ENCODE measurements around the gene WNK2.
"Not testable (repeated sequence)": the region's sequence is repeated elsewhere in the genome, so short reads cannot be mapped to it uniquely, and the experiment has no call there.

Gene WNK2

DNA sequence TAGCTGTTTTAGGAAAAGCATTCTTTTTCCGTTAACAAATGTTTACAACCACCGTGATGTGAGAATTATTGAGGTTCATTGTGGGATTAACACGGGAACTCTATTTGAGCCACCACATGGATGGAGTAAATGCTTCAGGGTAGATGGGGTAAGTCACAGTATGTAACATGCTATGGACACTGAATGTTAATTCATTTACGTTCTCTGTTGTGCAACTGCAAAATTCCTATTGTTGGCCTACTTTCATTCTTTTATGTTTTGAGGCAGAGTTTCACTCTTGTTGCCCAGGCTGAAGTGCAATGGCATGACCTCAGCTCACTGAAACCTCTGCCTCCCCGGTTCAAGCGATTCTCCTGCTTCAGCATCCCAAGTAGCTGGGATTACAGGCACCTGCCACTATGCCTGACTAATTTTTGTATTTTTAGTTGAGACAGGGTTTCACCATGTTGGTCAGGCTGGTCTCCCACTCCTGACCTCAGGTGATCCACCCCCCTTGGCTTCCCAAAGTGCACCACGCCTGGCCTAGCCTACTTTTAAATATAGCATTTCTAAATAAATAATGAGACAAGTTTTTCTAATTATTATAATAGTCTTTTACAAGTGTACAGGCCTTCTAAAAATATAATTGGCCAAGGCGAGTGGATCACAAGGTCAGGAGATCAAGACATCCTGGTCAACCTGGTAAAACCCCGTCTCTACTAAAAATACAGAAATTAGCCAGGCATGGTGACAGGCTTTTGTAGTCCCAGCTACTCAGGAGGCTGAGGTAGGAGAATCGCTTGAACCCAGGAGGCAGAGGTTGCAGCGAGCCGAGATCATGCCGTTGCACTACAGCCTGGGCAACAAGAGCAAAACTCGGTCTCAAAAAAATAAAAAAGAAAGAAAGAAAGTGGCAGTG is 169.7 kb downstream of the WNK2 start:
- not testable (repeated sequence) for DNase-seq

DNA sequence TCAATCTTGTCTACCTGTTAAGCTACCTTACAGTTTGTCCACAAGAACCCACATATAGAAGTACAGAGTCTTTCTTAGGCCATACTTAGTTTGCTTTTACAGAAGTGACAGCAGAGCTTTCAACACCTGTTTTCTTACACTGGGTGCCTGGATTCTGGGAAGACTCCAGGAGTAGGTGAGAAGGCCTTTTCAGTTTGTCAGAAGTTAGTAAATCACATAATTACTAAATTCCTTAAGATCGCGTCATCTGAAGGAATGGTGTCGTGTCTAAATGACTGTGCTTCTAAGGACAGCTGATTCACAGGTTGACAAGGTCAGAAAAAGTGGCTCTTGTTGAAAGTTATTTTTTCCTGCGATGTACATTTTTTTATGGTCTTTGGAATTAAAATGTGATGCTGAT is 170.5 kb downstream of the WNK2 start:
- no peak for DNase-seq

DNA sequence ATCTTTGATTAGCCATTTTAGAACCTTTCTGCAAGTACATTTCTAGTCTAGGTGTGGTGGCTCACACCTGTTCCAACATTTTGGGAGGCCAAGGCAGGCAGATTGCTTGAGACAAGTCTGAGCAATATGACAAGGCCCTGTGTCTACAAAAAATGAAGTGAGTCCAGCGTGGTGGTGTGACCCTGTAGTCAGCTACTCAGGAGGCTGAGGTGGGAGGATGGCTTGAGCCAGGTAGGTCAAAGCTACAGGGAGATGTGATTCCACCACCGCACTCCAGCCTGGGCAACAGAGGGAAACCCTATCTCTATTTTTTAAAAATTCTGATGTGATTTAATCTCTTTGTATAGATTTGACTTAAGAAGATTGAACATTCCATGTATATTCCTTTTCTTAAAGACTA is 171.9 kb downstream of the WNK2 start:
- no peak for DNase-seq

DNA sequence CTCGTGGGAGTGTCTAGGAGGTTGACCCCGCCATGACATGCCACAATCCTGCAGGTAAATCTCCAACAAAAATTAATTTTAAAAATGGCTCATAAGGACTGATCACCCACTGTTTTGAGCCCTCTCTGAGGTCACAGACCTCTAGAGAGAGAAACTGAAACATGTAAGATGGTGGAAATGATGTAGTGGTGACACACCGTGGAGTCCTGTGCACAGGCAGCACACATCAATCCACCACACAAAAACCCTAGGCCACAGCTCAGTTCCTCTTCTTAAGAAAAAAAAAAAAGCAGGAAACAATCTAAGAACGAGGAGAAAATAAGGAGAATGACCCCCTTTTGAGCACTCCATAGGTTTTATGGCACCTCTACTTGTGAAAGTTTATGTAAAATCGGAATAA is 173.7 kb downstream of the WNK2 start:
- DNase-seq = peak; percentile 51

DNA sequence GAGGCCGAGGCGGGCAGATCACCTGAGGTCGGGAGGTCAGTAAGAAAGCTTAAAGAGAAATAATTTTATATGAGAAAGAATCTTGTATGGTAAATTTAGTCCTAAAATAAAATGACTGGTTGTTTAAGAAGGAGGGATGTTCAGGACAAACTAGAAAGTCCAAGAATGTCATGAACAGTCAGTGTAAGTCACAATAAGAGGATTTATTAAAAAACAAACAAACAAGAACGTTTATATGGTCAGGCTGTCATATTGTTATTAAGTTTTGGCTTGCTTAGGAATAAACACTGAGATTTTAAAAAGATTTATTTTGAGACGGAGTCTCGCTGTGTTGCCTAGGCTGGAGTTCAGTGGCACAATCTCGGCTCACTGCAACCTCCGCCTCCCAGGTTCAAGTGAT is 176.0 kb downstream of the WNK2 start:
- DNase-seq = not testable (repeated sequence)

DNA sequence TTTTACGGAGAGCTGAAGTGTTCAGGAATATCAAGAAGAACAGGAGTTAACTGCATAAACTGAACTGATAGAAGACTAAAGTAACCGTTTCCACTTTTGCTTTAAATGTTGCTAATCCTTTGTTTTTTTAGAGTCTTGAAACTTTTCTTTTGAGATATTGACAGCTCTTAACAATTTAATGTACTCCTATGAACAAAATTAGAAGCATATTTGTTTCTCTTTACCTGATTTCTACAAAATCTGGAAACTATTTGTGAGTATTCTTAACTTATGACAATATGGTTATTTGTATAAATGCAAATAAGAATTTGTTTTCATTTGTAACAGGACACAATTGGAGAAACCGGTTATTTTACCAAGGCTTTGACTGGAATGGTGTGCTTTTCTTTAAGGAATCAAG is 178.1 kb downstream of the WNK2 start:
- DNase-seq = no peak

DNA sequence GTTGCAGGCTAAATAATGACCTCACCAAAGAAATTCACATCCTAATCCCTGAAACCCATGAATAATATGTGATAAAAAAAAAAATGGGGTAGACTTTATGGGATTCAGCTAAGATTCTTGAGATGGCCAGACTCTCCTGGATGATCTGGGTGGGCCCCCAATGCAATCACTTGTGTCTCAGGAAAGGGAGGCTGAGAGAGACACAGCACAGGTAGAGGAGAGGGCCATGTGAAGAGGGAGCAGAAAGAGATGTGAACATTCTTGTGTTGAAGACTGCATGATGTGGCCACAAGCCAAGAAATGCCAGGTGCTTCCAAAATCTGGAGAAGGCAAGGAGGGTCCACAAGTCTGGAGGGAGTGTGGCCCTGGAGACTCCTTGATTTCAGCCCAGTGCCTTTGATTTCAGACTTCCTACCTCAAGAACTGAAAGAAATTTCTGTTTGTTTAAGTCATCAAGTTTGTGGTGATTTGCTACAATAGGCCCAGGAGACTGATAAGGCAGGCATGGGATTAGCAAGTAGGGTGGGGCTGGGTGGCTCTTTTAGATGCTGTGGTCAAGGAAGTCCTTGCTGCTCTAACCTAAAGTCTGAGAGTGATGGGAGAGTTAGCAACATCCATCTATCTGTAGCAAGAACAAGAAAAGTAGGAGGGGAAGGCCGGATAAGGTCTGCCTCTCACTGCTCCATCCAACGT is 180.9 kb downstream of the WNK2 start:
- DNase-seq = no peak

DNA sequence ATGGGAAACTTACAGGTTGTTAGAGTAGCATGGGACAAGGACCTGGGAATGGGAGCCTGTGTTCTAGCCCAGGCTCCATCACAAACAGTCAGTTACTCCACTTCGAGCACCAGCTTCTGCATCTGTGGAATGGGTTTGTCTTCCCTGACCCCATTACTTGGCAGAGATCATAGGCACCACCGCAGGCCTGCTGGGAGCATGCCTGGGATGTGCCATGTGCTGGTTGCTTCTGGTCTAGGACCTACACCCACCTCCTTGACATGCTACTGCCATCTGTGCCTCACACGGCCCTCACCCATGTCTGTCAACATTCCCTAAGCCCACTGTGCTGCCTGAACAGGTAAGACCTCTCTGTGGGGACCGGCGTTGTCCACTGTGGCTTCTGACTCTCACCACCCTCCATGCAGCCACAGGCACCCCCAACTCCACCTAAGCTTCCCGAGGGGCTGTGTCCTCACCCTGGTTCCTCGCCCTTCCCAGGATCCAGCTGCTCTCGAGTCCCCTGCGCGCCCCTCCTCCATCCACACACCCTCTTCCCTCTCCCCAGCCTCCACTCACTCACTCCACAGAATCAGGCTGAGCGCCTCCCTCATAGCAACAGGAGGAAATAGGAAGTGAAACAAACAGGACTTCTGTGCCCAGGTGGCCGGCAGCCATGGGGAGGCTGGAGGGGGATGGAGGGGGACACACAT is 181.6 kb downstream of the WNK2 start:
- DNase-seq = no peak

DNA sequence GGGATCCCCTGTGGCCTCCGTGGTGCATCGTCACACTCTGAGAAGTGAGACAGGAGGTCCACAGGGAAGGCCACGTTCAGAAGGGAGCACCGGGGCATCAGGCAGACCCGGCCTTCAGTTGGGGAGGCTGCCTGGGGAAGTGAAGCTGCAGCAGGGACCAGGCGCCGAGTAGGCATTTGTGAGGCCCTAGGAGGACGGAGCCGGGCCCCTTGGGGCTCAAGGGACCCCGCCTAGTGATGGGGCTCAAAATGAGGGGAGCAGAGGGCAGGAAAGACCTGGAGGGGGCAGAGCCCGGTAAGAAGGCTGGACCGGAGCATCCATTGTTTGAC is 182.1 kb downstream of the WNK2 start:
- DNase-seq = no peak

DNA sequence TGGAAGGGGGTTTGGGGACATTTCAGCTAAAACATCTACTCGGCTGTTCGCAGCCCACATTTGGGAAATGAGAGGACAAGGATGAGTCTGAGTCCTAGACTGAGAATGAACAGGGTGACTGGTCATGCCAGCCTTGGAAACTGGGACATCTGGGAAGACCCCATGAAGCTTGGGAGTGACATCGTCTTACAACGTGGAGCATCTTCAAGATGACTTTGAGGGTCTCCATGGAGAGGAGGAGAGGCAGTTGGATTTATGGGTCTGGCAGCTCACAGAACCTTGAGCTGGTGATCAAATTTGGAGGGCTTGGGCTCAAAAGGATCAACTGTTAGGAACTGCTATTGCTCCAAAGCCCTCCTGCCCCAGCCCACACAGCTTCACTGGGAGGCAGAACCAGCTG is 182.5 kb downstream of the WNK2 start:
- not testable (repeated sequence) for DNase-seq

DNA sequence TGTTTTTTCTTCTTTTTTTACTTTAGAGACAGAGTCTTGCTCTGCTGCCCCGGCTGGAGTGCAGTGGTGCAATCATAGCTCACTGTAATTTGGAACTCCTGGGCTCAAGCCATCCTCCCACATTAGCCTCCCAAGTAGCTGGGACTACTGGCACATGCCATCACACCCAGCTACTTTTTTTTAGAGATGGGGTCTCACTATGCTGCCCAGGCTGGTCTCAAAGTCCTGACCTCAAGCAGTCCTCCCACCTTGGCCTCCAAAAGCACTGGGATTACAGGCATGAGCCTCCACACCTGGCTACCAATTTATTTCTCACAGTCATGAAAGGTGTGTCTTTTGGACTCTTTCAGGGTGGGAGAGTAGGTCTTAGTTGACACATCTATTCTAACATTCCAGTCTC is 184.5 kb downstream of the WNK2 start:
- no peak for DNase-seq

DNA sequence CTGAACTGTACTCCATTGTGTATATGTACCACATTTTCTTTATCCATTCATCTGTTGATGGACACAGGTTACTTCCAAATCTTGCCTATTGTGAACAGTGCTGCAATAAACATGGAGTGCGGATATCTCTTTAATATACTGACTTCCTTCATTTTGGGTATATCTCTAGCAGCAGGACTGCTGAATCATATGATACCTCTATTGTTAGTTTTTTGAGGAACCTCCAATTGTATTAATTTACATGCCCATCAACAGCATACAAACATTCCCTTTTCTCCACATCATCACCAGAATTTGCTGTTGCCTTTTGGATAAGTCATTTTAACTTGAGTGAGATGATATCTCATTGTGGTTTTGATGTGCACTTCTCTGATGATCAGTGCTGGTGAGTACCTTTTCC is 185.7 kb downstream of the WNK2 start:
- no peak for DNase-seq
